HG03457 (cell line): Measurements from ENCODE around the gene BTBD16.

ENCODE experiments used
- ATAC-seq: cut with Tn5 transposase; IDR thresholded peaks from one replicate; pipeline ENCODE4 v1.9.1; 2021; ENCODE audit warnings: moderate number of reproducible peaks; ENCODE audit not compliant: unreplicated experiment

BTBD16 gene

GRCh38 chr10:122246830-122247520 lies 24.1 kb upstream of the BTBD16 start:
- ATAC-seq: no peak

- no peak for ATAC-seq
Measured at GRCh38 chr10:122248356-122249302, 22.5 kb upstream of the BTBD16 start.

DNA sequence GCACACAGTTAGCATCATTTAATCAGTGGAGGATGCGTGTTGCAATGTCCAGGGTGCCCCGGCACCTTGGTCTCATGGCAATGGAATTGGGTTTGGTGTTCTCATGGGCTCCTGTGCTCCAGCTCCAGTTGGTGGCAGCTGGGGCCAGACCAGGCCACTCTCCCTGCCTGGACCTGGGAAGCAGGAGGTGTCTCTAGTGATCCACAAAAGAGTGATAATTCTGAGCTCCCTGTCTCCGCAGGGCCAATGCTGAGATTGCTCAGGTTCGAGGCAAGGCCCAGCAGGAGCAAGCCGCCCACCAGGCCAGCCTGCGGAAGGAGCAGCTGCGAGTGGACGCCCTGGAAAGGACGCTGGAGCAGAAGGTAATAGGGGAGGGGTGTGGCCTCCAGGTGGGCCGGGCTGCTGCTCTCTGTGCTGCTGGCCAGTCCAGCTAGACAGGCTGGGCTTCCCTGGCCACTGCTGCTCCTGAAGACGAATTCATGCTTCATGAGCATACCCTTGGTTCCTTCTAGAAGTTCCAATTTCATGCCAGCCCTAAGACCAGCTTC lies 21.7 kb upstream of the BTBD16 start:
- no peak for ATAC-seq

GRCh38 chr10:122249991-122250750 lies 20.9 kb upstream of the BTBD16 start:
- no peak for ATAC-seq

- ATAC-seq: no peak
Measured at GRCh38 chr10:122251459-122252255, 19.4 kb upstream of the BTBD16 start.

GRCh38 chr10:122252805-122253204 lies 18.3 kb upstream of the BTBD16 start:
- no peak for ATAC-seq

- no peak for ATAC-seq
Measured at GRCh38 chr10:122253605-122254004, 17.5 kb upstream of the BTBD16 start.

- ATAC-seq: no peak
Measured at GRCh38 chr10:122254831-122255230, 16.3 kb upstream of the BTBD16 start.

DNA sequence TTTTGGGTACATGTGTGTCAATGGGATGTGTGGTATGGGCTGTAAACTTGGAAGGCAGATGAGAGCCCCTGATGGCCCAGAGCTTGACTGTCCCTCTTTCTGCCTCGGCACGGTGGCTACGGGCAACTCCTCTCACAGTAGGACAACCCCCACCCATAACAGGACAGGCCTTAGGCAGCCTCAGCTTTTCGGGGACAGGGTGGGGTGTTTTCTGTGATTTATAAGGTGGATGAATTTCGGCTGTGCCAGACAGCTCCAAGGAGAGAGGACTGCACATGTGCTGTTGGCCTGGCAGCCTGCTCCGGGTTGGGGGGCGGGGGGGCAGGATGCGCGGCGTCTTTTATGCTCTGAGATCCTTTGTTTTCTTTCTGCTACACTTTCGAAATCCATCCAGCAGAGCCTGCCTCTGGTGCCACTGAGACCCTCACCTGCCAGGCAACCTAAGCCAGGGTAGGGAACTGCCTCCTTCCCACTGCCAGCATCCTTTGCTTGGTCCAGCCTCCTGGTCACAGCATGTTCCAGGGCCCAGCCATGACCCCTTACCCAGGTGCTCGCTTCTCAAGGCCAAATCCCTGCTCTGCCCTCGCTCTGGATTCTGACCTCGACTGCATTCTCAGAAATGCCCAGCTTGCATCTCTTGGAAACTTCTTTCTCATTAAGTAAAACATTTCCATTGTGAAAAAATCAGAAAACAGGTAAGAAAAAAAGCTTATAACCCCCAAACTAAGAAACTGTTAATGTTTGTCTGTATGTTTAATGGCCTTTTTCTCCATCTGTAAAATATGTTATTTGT lies 15.4 kb upstream of the BTBD16 start:
- no peak for ATAC-seq

GRCh38 chr10:122257041-122257440 lies 14.1 kb upstream of the BTBD16 start:
- ATAC-seq: no peak

- no peak for ATAC-seq
Measured at GRCh38 chr10:122258136-122259074, 12.7 kb upstream of the BTBD16 start.

- ATAC-seq: no peak
Measured at GRCh38 chr10:122259075-122259466, 12.0 kb upstream of the BTBD16 start.

DNA sequence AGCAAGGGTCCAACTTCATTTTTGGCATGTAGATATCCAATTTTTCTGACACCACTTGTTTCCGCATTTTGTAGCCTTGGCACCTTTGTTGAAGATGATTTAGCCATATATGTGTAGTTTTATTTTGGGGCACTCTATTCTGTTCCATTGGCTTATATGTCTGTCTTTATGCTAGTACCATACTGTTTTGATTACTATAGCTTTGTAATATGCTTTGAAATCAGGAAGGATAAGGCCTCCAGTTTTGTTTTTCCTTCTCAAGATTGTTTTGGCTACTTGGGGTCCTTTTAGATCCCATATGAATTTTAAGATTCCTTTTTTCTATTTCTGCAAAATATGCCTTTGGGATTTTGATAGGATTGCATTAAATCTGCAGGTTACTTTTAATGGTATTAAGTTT lies 9.5 kb upstream of the BTBD16 start:
- no peak for ATAC-seq

- no peak for ATAC-seq
Measured at GRCh38 chr10:122263971-122264370, 7.1 kb upstream of the BTBD16 start.

DNA sequence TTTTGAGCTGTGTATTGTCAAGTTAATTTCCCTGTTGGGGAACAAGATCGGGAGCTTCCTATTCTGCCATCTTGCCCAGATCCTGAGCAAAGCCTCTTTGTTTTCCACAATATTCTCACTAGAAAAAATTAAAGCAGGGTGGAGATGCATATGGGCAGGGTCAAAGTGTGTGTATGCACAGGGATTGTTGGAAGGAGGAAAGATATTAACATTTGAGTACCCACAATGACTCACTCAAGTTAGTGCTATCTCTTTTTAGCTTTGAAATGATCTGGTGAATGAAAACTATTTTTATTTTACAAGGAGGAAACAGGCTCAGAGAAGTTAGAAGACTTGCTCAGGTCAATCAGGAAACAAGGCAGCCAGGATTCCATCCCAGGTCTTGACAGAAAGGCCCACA lies 6.7 kb upstream of the BTBD16 start:
- no peak for ATAC-seq

DNA sequence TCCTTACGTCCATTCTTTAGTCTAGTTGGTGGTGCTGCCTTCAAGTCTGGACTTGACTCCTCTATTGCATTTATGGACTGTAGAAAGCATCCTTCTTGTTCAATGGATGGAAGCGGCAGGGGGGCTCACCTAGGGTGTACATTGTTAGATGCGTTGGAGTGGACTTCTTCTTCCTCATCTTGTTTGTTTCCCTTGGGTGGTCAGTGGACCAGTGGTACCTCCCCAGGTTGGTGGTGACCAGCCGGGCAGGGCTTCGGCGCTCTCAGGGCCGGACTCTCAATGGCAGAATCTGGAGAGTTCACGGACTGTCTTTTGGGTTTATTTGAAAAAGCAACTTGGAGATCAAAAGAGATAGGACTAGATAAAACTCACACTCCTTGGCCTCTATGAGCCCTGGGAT lies 6.2 kb upstream of the BTBD16 start:
- no peak for ATAC-seq

DNA sequence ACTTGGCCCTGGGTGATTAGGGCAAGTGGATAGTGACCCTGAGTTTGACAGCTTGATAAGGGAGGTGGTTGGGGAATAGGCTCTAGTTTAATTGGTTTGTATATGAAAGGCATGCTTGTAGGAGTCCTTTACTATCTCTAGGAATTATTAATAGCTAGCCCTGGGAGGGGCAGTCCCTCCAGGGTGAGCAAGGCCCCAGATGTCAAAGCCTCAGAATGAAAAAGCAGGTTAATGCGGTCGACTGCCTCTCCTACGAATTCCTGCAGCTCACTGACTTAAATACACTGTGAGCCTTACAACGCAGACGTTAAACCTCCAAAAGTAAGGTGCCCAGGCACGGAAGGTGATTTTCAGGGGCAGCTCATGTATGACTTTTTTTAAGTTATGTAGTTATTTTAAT lies 5.2 kb upstream of the BTBD16 start:
- ATAC-seq: no peak
